HFFc6 (cell line): ENCODE results near the gene NLRP5. TPM values are rescaled to one million over a fixed set of nuclear protein-coding genes. Genes with fewer than 3 reads are reported as not detected.
"Not testable (repeated sequence)": the region's sequence is repeated elsewhere in the genome, so short reads cannot be mapped to it uniquely, and the experiment has no call there.

ENCODE experiments used
- DNase-seq: peaks from one replicate; pipeline ENCODE4 v3.0.0-alpha.2; 2018
- H3K27ac Mint-ChIP-seq: 2 replicates; pipeline ENCODE4 v1.8.0; 2020; ENCODE audit warnings: mild to moderate bottlenecking, mixed read lengths
- H3K27me3 Mint-ChIP-seq: 2 replicates; pipeline ENCODE4 v1.8.0; 2021; ENCODE audit warnings: mild to moderate bottlenecking, moderate library complexity, mixed read lengths; ENCODE audit not compliant: insufficient read depth
- H3K36me3 Mint-ChIP-seq: 2 replicates; pipeline ENCODE4 v1.8.0; 2021; ENCODE audit warnings: low read depth, mixed read lengths
- H3K4me1 Mint-ChIP-seq: 2 replicates; pipeline ENCODE4 v1.8.0; 2020; ENCODE audit warnings: low read depth, mixed read lengths
- H3K4me3 Mint-ChIP-seq: 2 replicates; pipeline ENCODE4 v1.8.0; 2020; ENCODE audit warnings: mild to moderate bottlenecking, moderate library complexity, mixed read lengths
- H3K9me3 Mint-ChIP-seq: 2 replicates; pipeline ENCODE4 v1.8.0; 2020; ENCODE audit warnings: mild to moderate bottlenecking, mixed read lengths
- CTCF ChIP-seq: fragments of 200-600 bp; sonication (generic); IDR thresholded peaks from 2 replicates; pipeline ENCODE4 v1.5.0; 2021; ENCODE audit warnings: antibody characterized with exemption, mild to moderate bottlenecking
- total RNA-seq, 6 experiments: library from RNA; stranded (reverse); fragmentation: NEBNext Ultra II Directional; extraction: Animal tissue kit (Norgen Biotek cat#: 25700); gene quantifications; 2 replicates in 1 of 6; 3 replicates in 5 of 6; pipeline ENCODE4 v1.2.3, GENCODE V29; 2021

The NLRP5 gene
- total RNA-seq, 6 experiments from 2014 or later: not detected

GRCh38 chr19:56097306-56097705 is 110.7 kb downstream of the NLRP5 start:
- DNase-seq: no peak
- H3K36me3 Mint-ChIP-seq: peaks cover 48% of the 10 kb centered on the region
- no peaks in the 10 kb centered on the region for H3K4me1 Mint-ChIP-seq

GRCh38 chr19:56097776-56098175 is 111.2 kb downstream of the NLRP5 start:
- no peaks in the 10 kb centered on the region for H3K4me1 Mint-ChIP-seq
- peaks cover 43% of the 10 kb centered on the region for H3K36me3 Mint-ChIP-seq
- DNase-seq: no peak
- no peak for TF ChIP-seq CTCF
- H3K9me3 Mint-ChIP-seq: peaks cover 25% of the 10 kb centered on the region
- H3K27ac Mint-ChIP-seq: no peak overlapping the region
- peaks cover 5% of the 10 kb centered on the region for H3K27me3 Mint-ChIP-seq
- no peak overlapping the region for H3K4me3 Mint-ChIP-seq

More at GRCh38 chr19:56097306-56097705, 110.7 kb downstream of the NLRP5 start:
- Mint-ChIP-seq H3K27ac (no peak overlapping the region), H3K27me3 (peaks cover 3% of the 10 kb centered on the region), H3K4me3 (no peak overlapping the region), H3K9me3 (peaks cover 29% of the 10 kb centered on the region)
- TF ChIP-seq CTCF: no peak

GRCh38 chr19:56098237-56098636 is 111.7 kb downstream of the NLRP5 start:
- DNase-seq, H3K27ac Mint-ChIP-seq, H3K27me3 Mint-ChIP-seq, H3K4me1 Mint-ChIP-seq, H3K4me3 Mint-ChIP-seq: not testable (repeated sequence)
- Mint-ChIP-seq H3K36me3 (peaks cover 39% of the 10 kb centered on the region), H3K9me3 (peaks cover 21% of the 10 kb centered on the region)

GRCh38 chr19:56098731-56099568 is 112.4 kb downstream of the NLRP5 start:
- peaks cover 32% of the 10 kb centered on the region for H3K36me3 Mint-ChIP-seq
- H3K4me1 Mint-ChIP-seq: no peaks in the 10 kb centered on the region
- no peak for TF ChIP-seq CTCF
- peaks cover 5% of the 10 kb centered on the region for H3K27me3 Mint-ChIP-seq
- DNase-seq: no peak
- H3K4me3 Mint-ChIP-seq: no peak overlapping the region
- H3K9me3 Mint-ChIP-seq: peaks cover 14% of the 10 kb centered on the region
- H3K27ac Mint-ChIP-seq: no peak overlapping the region

- no peak for TF ChIP-seq CTCF
- no peaks in the 10 kb centered on the region for H3K4me1 Mint-ChIP-seq
- H3K27me3 Mint-ChIP-seq: peaks cover 5% of the 10 kb centered on the region
- H3K9me3 Mint-ChIP-seq: peaks cover 7% of the 10 kb centered on the region
- no peak overlapping the region for H3K4me3 Mint-ChIP-seq
- no peak for DNase-seq
- H3K36me3 Mint-ChIP-seq: peaks cover 27% of the 10 kb centered on the region
- no peak overlapping the region for H3K27ac Mint-ChIP-seq
Measured at GRCh38 chr19:56099638-56100539, 113.3 kb downstream of the NLRP5 start.
